Measurements from ENCODE around the gene CNGA1.

CNGA1 gene

GRCh38 chr4:48031802-48032525 is 15.5 kb upstream of the CNGA1 start:
- H3K27ac ChIP-seq, result no peak overlapping the region
- TF ChIP-seq, protein P1, sequence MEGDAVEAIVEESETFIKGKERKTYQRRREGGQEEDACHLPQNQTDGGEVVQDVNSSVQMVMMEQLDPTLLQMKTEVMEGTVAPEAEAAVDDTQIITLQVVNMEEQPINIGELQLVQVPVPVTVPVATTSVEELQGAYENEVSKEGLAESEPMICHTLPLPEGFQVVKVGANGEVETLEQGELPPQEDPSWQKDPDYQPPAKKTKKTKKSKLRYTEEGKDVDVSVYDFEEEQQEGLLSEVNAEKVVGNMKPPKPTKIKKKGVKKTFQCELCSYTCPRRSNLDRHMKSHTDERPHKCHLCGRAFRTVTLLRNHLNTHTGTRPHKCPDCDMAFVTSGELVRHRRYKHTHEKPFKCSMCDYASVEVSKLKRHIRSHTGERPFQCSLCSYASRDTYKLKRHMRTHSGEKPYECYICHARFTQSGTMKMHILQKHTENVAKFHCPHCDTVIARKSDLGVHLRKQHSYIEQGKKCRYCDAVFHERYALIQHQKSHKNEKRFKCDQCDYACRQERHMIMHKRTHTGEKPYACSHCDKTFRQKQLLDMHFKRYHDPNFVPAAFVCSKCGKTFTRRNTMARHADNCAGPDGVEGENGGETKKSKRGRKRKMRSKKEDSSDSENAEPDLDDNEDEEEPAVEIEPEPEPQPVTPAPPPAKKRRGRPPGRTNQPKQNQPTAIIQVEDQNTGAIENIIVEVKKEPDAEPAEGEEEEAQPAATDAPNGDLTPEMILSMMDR (IDR thresholded peaks at IDR 0.05), result no peak
- no peak for TF ChIP-seq ZFX (IDR thresholded peaks at IDR 0.05; ENCODE audit: borderline replicate concordance)

- H3K27ac ChIP-seq, result no peak overlapping the region
- no peak for TF ChIP-seq ZFX (IDR thresholded peaks at IDR 0.05; ENCODE audit: borderline replicate concordance)
- TF ChIP-seq, protein P1 (IDR thresholded peaks at IDR 0.05), result no peak
Observed at GRCh38 chr4:48030470-48030869, 14.0 kb upstream of the CNGA1 start.

DNA sequence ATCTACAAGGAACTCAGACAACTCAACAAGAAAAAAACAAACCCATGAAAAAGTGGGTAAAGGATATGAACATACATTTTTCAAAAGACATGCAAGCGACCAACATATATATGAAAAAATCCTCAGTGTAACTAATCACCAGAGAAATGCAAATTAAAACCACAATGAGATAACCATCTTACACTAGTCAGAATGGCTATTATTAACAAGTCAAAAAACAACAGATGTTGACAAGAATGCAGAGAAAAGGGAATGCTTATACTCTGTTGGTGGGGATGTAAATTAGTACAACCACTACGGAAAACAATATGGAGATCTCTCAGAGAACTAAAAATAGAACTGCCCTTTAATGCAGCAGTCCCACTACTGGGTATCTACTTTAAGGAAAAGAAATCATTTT is 12.2 kb upstream of the CNGA1 start:
- H3K27ac ChIP-seq, result no peak overlapping the region
- TF ChIP-seq ZFX (IDR thresholded peaks at IDR 0.05; ENCODE audit: borderline replicate concordance), result no peak
- TF ChIP-seq, protein P1 (IDR thresholded peaks at IDR 0.05), result no peak

DNA sequence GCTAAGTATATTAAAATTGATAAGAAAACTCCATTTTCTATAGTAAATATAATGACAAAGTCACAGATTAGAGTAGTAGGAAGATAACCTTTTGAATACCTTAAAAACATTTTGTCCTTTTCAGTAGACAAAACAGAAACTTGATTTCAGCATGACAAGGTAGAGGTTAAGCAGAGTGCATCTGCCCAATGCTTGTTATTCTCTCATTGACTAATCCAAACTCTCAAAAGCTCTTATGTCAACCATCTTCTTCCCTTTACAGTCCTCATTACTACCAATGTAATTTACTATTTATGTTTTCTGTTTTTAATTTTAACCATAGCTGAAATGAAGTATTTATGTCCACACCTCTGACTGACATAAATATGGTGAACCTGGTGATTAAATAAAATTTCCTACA is 11.2 kb upstream of the CNGA1 start:
- H3K27ac ChIP-seq, result no peak overlapping the region
- TF ChIP-seq ZFX (IDR thresholded peaks at IDR 0.05; ENCODE audit: borderline replicate concordance), result no peak

DNA sequence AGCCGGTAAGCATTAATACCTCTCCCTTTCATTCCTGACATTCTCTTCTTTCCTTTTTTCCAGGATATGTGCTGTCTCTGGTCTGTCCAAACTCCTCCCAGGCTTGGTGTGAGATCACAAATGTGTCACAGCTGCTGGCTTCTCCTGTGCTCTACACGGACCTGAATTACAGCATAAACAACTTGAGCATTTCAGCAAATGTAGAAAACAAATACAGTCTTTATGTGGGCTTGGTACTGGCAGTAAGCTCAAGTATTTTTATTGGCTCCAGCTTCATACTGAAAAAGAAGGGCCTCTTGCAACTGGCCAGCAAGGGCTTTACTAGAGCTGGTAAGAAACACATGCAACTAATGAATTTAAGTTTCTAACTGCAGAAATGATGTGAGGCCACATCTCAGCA is 8.5 kb upstream of the CNGA1 start:
- no peak for TF ChIP-seq ZFX (IDR thresholded peaks at IDR 0.05; ENCODE audit: borderline replicate concordance)
- TF ChIP-seq, protein P1 (IDR thresholded peaks at IDR 0.05), result no peak

DNA sequence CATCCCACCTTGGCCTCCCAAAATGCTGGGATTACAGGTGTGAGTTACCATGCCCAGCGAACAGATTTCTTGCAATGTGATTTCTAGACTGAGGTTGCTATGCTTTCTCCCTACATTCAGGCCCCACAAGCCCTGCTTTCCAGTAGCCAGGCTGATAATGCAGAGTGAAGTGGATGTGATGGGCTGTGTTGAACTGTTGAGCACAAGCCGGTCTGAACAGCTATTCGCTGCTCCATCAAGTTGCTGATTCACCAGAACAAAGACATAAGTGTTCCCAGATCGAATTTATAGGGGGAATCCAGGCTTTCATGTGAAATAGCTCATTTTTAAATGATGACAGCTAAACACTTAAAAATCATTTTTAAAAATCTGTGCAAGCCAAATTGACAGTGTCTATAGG is 8.0 kb upstream of the CNGA1 start:
- no peak overlapping the region for H3K27ac ChIP-seq
- TF ChIP-seq, protein P1 (IDR thresholded peaks at IDR 0.05), result no peak
- no peak for TF ChIP-seq ZFX (IDR thresholded peaks at IDR 0.05; ENCODE audit: borderline replicate concordance)

More for the DNA sequence above, 8.5 kb upstream of the CNGA1 start:
- no peak overlapping the region for H3K27ac ChIP-seq

GRCh38 chr4:48022192-48022799 is 5.8 kb upstream of the CNGA1 start:
- H3K27ac ChIP-seq, result no peak overlapping the region
- TF ChIP-seq ZFX (IDR thresholded peaks at IDR 0.05; ENCODE audit: borderline replicate concordance), result no peak
- TF ChIP-seq, protein P1 (IDR thresholded peaks at IDR 0.05), result no peak
